Measurements from ENCODE around the gene IPCEF1. TPM values are rescaled to one million over a fixed set of nuclear protein-coding genes. Genes with fewer than 3 reads are reported as not detected.

IPCEF1 gene
- total and polyA plus RNA-seq, 2 of the 8 experiments (the other 6 are each of a cell fraction or from before 2014, with no cell fraction given): 0.41 to 0.78 TPM

GRCh38 chr6:154343473-154344308 lies 12.9 kb downstream of the IPCEF1 start (continued):
- TF ChIP-seq CHD7 (IDR thresholded peaks at IDR 0.05; ENCODE audit: insufficient replicate concordance, low read length): no peak
- no peak for TF ChIP-seq SP4 (IDR thresholded peaks at IDR 0.05; ENCODE audit: low read length)
- TF ChIP-seq POLR2A (IDR thresholded peaks at IDR 0.05; ENCODE audit: control extremely low read depth in 1 of 2, low read depth in 2 of 2, low read length in 2 of 2): no peak
- TF ChIP-seq SIX5 (IDR thresholded peaks at IDR 0.05; ENCODE audit: low read depth, low read length): no peak
- no peak for TF ChIP-seq ATF2 (IDR thresholded peaks at IDR 0.05; ENCODE audit: low read length)
